GM19239 (cell line): ENCODE measurements around the gene HJURP.

Experiments
- DNase-seq: peaks from one replicate; pipeline ENCODE4 v3.0.0; 2011; ENCODE audit warnings: low spot score; ENCODE audit not compliant: insufficient read length
- FAIRE-seq: peaks from 2 replicates; lab custom pipeline; 2011; peaks lifted over from hg19 to GRCh38; lab: Jason Lieb, UNC

HJURP gene

GRCh38 chr2:233798335-233799086 lies 55.8 kb downstream of the HJURP start:
- no peak for DNase-seq
- no peak for FAIRE-seq

- FAIRE-seq: no peak
- DNase-seq: no peak
These were observed 58.1 kb downstream of the HJURP start for GRCh38 chr2:233796254-233796653.

GRCh38 chr2:233795735-233796171 lies 58.6 kb downstream of the HJURP start:
- no peak for DNase-seq
- no peak for FAIRE-seq

GRCh38 chr2:233794128-233794658 lies 60.1 kb downstream of the HJURP start:
- DNase-seq: no peak
- no peak for FAIRE-seq

GRCh38 chr2:233793465-233794127 lies 60.7 kb downstream of the HJURP start:
- FAIRE-seq (no peak), DNase-seq (no peak)

- FAIRE-seq (no peak), DNase-seq (no peak)
These were observed 61.6 kb downstream of the HJURP start for GRCh38 chr2:233792720-233793119.

- DNase-seq (no peak), FAIRE-seq (no peak)
These were observed 62.4 kb downstream of the HJURP start for GRCh38 chr2:233791883-233792329.

GRCh38 chr2:233791151-233791882 lies 63.0 kb downstream of the HJURP start:
- FAIRE-seq (no peak), DNase-seq (no peak)

- FAIRE-seq (no peak), DNase-seq (no peak)
These were observed 64.8 kb downstream of the HJURP start for GRCh38 chr2:233789554-233789953.
